Ureter (tissue), 1 donor: ENCODE data around the gene CPSF6. TPM values are rescaled to one million over a fixed set of nuclear protein-coding genes. Genes with fewer than 3 reads are reported as not detected.

Experiments used
- DNase-seq: peaks from one replicate; pipeline ENCODE4 v3.0.0-alpha.2; 2020; ENCODE audit warnings: low spot score
- total RNA-seq: library from RNA; stranded (reverse); gene quantifications from one replicate; pipeline ENCODE4 v1.2.4, GENCODE V29; 2023
- donor health status: DM: yes; HTN: yes; CAD: no.

The CPSF6 gene
- total RNA-seq, 1 donor from 2014 or later: 94.0 TPM

DNA sequence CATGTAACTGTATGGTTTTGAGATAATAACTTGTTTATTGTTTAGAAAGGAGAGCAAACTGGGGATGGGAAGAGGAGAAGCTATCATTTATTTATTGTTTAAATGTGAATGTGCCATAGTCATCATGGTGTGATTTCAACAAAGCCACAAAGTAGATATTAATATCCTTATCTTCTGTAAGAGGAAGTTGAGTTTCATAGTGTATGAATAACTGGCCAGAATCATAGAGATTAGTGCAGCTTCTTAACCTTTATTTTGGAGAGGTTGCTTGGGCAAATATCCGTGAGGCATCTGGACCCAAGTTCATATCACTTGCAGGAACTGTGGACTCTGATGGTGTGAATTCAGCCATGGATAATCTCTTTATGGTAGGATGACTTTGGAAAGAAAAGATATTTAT lies 82.0 kb downstream of the CPSF6 start:
- no peak for DNase-seq

Other genes starting within 250 kb of the CPSF6 start
- 28.5 TPM for gene LYZ, start 108.8 kb downstream of the CPSF6 start, total RNA-seq
- gene YEATS4, start 120.2 kb downstream of the CPSF6 start, total RNA-seq: 12.5 TPM
- gene FRS2, start 230.8 kb downstream of the CPSF6 start, total RNA-seq: 38.2 TPM